Inflammatory macrophage treated with lipopolysaccharide for 1 hour (primary cell): ENCODE results near the gene CDCA4.
A peak's percentile ranks its signal among the peaks of the same experiment; 100 is the strongest.
"Not testable (repeated sequence)": the region's sequence is repeated elsewhere in the genome, so short reads cannot be mapped to it uniquely, and the experiment has no call there.

Experiments
- DNase-seq, 2 donors: peaks; one replicate each; pipeline ENCODE4 v3.0.0-alpha.2; 2020 to 2022

CDCA4 gene

DNA sequence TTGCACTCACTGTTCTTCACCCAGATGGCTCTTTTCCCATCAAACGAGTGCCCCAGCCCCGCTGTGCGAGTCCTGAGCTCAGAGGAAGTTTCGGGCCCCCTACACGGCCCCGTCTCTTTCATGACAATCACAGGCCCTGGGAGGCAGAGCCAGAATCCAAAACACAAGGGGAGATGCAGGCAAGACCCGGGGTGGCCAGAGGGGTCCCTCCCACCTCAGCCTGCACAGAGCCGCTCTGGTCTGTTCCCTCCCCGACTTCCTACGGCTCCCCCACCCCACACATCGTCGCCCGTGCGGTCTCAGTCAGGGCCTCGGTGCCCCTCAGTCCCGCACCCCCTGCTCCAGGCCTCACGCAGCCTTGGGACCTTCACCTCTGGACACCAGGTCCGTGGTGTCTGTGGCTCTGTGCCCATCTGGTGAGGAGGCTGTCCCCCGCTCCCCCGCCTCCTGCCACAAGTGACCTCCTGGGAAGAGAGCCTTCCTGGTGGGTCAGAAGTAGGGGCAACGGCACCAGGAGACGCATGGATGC lies 35.5 kb upstream of the CDCA4 start:
- DNase-seq: no peak

DNA sequence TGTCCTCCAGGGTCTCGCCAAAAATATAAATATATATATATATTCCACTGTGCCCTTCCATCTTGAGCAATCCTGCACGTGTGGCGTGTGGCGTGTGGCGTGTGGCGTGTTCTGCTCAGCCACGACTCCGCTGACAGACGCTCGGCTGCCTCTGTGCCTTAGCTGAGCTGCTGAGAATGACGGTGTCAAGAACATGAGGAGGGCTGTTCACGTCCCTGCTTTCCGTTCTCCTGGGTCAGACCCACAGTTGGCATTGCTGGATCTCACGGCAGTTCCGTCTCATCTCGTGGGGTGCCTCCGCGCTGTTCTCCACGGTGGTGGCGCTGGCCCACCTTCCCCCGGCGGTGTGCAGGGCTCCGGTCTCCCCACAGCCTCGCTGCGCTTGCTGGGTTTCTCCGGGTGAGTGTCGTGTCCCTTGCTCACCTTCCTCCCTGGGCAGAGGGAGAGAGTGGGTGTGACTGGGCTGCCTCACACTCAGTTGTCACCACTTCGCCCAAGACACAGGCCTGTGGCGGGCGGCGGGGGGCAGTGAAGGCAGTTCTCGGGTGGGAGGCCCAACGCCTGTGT lies 34.9 kb upstream of the CDCA4 start:
- no peak for DNase-seq

DNA sequence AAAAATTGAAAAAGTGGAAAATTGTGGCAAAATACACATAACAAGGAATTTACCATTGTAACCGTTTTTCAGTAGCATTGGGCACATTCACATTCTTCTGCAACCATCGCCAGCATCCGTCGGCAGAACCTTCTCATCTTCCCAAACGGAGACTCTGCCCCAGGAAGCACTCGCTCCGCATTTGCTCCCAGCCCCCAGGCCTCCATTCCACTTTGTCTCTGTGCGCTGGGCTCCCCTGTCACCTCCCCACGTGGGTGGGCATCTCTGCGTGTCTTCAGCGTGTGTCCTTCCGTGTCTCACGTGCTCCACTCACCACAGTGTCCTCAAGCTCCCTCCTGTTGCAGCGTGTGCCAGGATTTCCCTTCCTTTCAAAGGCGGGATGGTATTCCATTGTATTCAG lies 34.5 kb upstream of the CDCA4 start:
- DNase-seq: no peak

DNA sequence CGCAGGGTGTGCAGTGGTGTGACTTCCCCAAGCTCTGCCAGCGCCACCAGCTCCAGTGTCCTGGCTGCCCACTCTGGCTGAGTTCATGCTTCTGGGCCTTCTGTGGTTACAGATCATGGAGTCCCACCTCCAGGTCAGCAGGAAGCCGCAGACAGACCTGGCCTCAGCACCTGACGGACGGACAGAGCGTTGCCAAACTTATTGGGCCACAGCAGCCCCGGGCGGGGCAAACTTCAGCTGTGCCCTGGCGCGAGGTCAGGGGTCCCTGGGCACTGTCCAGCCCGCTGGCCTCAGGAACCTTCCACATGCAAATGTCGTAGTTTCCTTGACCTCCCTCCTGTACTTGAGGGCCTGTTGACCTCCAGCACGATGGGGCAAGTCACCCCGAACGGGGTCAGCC lies 33.1 kb upstream of the CDCA4 start:
- no peak for DNase-seq

DNA sequence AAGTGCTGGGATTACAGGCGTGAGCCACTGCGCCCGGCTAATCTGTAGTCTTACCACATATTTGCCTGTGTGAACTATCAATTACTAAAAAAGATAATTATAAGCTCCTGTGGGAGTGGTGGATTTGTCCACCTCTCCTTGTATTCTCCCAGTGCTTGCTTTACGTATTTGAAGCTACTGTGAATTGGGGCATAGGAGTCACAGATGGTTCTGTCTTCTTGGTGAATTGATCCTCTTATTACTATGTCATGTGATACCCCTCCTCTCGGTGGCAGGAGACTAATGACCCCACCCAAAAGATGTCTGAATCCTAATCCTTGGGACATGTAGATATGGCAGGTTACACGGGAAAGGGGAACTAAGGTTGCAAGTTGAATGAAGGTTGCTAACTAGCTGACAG lies 32.5 kb upstream of the CDCA4 start:
- DNase-seq: no peak

- DNase-seq: no peak
Measured at GRCh38 chr14:105052110-105052458, 31.2 kb upstream of the CDCA4 start.

DNA sequence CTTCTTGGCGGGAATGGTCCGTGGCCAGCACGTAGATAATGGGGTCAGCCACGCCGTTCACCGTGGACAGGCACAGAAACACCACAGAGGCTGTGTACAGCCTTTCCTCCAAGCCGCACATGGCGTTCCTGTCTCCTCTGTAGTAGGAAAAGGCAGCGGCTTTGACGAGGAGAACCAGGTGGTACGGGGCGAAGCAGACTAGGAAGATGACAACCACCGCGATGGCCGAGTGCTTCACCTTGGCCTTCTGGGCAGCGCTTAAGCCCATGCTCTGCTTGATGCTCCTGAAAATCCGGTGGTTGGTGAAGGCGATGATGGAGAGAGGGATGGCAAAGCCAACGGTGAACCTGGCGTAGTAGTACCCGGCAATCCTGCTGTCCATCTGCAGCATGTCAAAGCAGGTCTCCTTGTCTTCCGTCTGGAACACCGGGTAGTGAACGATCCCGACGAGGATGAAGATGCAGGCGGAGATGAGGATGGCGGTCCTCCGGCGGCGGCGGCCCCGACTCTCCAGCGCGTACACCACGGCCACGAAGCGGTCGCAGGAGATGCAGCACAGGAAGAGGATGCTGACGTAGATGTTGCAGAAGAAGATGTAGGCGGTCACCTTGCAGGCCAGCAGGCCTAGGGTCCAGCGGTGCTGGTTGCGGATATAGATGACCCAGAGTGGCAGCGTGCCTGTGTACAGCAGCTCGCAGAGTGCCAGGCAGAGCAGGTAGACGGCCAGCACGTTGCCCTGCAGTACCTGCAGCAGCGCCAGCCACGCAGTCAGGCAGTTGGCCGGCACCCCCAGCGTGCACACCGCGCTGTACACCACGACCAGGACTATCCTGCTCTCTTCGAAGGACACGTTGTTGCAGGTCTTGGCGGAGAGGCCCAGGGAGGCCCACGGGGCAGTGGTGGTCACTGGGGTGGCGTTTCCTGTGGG lies 30.6 kb upstream of the CDCA4 start:
- DNase-seq: no peak

DNA sequence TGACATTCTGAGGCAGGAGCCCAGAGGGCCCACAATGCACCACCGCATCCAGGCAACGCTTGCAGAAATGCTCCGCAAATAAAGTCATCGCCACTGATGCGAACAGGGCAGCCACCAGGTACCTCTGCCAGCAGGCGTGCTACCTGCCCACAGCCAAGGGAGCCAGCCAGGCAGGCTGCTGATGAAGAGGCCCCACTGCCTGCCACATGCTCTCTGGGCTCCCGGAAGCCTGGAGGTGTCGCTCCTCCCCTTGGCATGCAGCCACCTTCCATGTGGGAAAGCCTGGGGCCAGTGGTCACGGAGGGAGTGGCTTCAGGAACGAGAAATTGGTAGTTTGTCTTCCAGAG lies 29.6 kb upstream of the CDCA4 start:
- DNase-seq: peak; percentile 49 to 55

GRCh38 chr14:105049753-105050550 lies 29.1 kb upstream of the CDCA4 start:
- DNase-seq: no peak

DNA sequence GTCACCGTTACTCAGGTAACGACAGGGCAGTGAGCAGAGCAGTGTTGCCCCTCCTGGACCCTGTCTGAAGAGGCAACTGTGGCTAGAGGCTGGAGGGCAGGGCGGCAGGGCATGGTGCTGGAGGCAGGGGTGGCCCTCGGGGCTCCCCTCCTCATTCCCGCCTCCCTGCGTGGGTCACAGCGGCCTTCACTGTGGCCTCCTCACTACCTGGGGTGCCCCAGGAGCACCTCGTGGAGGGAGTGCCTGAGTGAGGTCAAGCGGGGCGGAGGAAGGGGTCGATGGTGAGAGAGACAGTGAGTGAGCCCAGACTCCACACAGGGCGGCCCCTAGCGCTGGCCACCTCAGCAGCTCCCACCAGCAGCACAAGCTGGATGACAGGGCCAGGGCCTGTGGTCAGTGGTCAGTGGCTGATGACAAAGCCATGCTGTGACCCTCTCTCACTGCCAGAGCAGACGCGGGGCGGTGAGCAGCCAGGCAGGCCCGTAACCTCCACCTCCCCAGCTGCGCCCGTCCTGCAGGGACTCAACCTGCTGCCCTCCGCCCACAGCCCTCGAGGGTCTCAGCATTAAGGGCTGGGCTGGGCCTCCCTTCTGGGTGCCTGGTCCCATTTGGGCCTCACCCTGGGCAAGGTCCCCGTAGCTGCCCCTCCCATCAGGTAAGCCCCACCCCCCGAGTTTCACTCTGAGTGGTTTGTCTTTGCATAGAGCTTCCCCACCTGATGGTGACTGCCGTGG lies 26.6 kb upstream of the CDCA4 start:
- DNase-seq: no peak

DNA sequence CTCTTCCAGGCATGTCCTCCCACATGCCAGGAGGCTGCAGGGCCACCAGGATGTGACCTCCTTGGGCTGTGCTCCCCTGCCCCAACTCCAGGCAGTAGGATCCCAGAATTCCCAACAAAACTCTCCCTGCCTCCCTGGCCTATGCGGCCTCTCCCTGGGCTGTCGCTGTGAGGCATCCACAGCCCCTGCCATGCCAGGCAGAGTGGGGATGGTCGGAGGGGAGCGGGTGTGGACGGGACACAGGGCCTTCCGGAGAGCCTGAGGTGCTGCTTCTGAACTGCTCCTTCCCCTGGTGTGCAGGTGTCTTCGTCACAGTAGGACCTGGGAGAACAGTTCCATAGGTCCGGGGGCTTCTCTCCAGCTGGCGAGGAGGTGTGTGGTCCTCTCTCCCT lies 26.0 kb upstream of the CDCA4 start:
- no peak for DNase-seq

- peak; percentile 85 to 99 for DNase-seq
Measured at GRCh38 chr14:105045710-105046326, 24.9 kb upstream of the CDCA4 start.

DNA sequence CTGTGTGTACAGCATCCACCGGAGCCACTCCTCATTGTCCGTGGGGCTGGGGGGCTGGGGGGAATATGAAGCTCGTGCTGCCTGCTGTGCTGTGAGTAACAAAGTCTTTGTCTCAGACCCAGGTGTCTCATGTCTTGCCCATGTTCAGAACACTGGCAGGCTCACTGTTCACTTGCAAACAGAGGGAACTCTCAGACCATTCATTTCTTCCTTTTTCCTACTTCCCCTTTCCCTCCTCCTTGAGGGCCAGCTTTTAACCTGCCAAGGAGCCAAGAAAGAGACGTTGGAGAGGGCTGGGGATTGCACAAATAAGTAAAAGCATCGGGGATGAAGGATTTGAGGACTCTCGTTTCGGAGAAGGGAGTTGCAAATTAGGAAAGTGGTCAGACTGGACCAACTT lies 22.8 kb upstream of the CDCA4 start:
- peak in 1 of 2 donors; percentile 44 for DNase-seq

GRCh38 chr14:105042813-105043212 lies 21.9 kb upstream of the CDCA4 start:
- DNase-seq: no peak

DNA sequence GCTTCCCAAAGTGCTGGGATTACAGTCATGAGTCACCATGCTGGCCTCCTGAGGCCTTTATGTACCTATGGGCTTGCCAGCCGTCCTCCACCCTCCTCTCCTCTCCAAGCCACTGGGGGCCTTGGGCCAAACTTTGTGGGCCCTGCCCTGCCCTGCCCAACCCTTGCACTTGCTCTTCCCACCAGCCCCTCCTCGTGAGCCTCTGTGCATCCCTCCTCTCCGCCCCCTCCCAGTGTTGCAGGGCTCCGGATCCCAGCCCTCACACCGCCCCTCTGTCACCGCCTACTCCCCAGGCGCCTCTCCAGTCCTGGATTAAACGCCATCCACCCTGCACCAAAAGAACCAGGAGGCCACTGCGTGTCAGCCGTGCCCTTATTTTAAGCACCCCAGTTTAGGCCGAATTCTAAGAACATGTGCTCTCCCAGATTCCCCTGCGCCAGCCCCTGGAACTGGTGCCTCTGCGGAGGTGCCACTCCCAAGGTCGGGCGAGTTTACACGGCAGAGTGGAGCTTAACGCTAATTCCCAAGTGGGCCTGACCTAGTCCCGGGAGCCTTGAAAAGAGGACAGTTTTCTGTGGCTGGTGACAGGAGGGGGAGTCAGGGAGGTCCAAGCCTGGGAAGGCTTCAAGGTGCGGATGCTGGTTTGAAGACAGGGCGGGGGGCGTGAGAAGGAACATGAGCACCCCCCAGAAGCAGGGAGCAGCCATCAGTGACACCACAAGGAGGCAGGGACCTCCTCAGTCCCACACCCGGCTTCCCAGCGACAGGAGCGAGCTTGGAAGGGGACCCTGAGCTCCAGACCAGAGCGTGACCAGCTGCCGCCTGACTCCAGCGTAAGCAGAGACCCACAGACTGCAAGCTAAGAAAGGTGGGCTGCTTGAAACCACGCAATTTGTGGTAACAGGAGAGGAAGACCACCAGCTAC lies 21.2 kb upstream of the CDCA4 start:
- no peak for DNase-seq

- no peak for DNase-seq
Measured at GRCh38 chr14:105039458-105040205, 18.7 kb upstream of the CDCA4 start.

- DNase-seq: not testable (repeated sequence)
Measured at GRCh38 chr14:105035616-105036015, 14.7 kb upstream of the CDCA4 start.

DNA sequence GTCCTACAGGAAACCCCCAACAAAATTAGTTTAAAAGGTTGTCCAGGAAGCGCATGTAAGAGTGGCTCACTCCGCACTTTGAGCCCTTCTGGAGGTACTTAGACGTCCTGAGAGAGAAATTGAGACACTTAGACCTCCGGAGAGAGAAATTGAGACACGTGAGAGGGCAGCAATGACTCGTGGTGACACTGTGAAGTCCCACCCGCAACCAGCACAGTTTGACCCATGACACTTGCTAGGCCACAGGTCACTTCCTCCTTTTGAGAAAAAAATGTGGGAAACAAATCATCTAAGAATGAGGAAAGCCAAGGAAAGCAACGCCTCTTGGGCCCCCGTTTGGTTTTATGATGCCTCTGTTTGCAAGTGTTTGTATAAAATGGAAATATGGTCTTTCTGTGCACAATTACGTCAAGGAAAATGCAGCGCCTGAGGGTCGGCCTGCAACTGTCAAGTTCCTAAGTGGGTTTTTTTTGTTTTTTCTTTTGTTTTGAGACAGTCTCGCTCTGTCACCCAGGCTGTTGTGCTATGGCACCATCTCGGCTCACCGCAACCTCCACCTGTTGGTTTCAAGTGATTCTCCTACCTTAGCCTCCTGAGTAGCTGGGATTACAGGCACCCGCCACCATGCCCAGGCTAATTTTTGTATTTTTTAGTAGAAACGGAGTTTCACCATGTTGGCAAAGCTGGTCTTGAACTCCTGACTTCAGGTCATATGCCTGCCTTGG lies 13.6 kb upstream of the CDCA4 start:
- peak; percentile 76 to 88 for DNase-seq

GRCh38 chr14:105033412-105033900 lies 12.6 kb upstream of the CDCA4 start:
- not testable (repeated sequence) for DNase-seq
